ENCODE data around the gene WDR88.
"Not testable (repeated sequence)": the region's sequence is repeated elsewhere in the genome, so short reads cannot be mapped to it uniquely, and the experiment has no call there.

The WDR88 gene

DNA sequence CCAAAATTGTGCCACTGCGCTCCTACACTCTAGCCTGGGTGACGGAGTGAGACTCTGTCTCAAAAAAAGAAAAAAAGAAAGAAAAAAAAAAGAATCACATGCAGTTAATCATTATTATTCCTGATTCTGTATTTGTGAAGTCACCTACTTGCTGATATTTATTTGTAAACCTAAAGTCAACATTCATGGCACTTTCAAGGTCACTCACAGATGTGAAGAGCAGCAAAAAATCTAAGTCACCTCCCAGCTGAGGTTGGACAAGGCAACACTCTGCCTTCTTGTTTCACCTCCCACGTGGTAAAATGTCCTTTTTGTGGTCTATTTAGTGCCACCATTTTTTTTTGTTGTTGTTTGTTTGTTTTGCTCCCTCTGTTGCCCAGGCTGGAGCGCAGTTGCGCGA is 26.5 kb downstream of the WDR88 start:
- no peak for TF ChIP-seq CTCF (IDR thresholded peaks at IDR 0.05; ENCODE audit: low read depth, low read length, missing control alignments)
- Histone ChIP-seq H3K4me3 (ENCODE audit: low read depth, low read length) (no peak overlapping the region), H3K27ac (no peak overlapping the region), H3K36me3 (replicated peaks) (no peaks in the 10 kb centered on the region), H3K27me3 (replicated peaks) (no peaks in the 10 kb centered on the region)
- no peak for DNase-seq
- in situ Hi-C loops (cut with HindIII; ENCODE audit: low pct_ligation_motif_present, low sequenced_read_pairs), result no loop called here

DNA sequence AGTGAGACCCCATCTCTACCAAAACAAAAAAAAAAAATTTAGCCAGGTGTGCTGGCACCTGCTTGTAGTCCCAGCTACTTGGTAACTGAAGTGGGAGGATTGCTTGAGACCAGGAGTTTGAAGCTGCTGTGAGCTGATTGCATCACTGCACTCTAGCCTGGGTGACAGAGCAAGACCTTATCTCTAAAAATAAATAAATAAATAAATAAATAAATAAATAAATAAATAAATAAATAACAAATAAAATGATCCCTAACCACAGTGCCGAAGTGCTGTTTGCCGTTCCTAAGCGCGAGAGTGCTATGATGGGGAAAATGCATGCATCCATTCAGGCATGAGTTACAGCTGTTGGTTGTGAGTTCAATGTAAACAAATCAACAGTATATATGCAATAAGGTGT is 27.2 kb downstream of the WDR88 start:
- Histone ChIP-seq H3K4me3 (ENCODE audit: low read depth, low read length) (no peak overlapping the region), H3K36me3 (replicated peaks) (no peaks in the 10 kb centered on the region), H3K27me3 (replicated peaks) (no peaks in the 10 kb centered on the region), H3K27ac (no peak overlapping the region)
- in situ Hi-C loops (cut with HindIII; ENCODE audit: low pct_ligation_motif_present, low sequenced_read_pairs), result no loop called here
- TF ChIP-seq CTCF (IDR thresholded peaks at IDR 0.05; ENCODE audit: low read depth, low read length, missing control alignments), result no peak
- no peak for DNase-seq

- in situ Hi-C loops (cut with HindIII; ENCODE audit: low pct_ligation_motif_present, low sequenced_read_pairs), result no loop called here
Measured at GRCh38 chr19:33159893-33160292, 28.0 kb downstream of the WDR88 start.

DNA sequence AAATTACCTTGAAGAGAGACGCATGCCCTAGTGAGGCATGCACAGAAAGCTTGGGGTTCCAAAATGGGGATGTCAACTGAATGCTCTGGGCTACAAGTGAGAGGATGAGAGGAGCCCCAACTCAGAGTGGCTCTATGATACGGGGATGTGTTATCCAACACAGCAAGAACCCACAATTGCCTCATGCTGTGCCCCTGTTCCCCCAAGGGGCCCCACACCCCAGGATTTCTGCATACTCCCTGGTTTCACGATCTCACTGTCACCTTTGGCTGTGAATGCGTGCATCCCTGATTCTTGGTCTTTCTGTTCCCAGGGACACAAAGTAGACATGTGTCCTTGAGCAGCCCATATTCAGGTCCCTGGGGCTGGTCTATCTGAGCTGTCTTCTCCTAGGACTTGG is 29.3 kb downstream of the WDR88 start:
- no peak for DNase-seq
- Histone ChIP-seq H3K27ac (no peak overlapping the region), H3K4me3 (ENCODE audit: low read depth, low read length) (no peak overlapping the region), H3K36me3 (replicated peaks) (no peaks in the 10 kb centered on the region), H3K27me3 (replicated peaks) (no peaks in the 10 kb centered on the region)
- TF ChIP-seq CTCF (IDR thresholded peaks at IDR 0.05; ENCODE audit: low read depth, low read length, missing control alignments), result no peak
- in situ Hi-C loops (cut with HindIII; ENCODE audit: low pct_ligation_motif_present, low sequenced_read_pairs), result no loop called here

More at GRCh38 chr19:33159893-33160292, 28.0 kb downstream of the WDR88 start:
- Histone ChIP-seq H3K27me3 (replicated peaks) (no peaks in the 10 kb centered on the region), H3K4me3 (ENCODE audit: low read depth, low read length) (no peak overlapping the region), H3K36me3 (replicated peaks) (no peaks in the 10 kb centered on the region), H3K27ac (no peak overlapping the region)
- TF ChIP-seq CTCF (IDR thresholded peaks at IDR 0.05; ENCODE audit: low read depth, low read length, missing control alignments), result no peak
- no peak for DNase-seq

GRCh38 chr19:33163481-33163880 is 31.6 kb downstream of the WDR88 start:
- H3K27ac ChIP-seq, result no peak overlapping the region
- H3K4me3 ChIP-seq (ENCODE audit: low read depth, low read length), result no peak overlapping the region
- in situ Hi-C loops (cut with HindIII; ENCODE audit: low pct_ligation_motif_present, low sequenced_read_pairs), result no loop called here
- no peaks in the 10 kb centered on the region for H3K27me3 ChIP-seq (replicated peaks)
- H3K36me3 ChIP-seq (replicated peaks), result no peaks in the 10 kb centered on the region
- TF ChIP-seq CTCF (IDR thresholded peaks at IDR 0.05; ENCODE audit: low read depth, low read length, missing control alignments), result no peak
- DNase-seq, result no peak

GRCh38 chr19:33166037-33166436 is 34.1 kb downstream of the WDR88 start:
- H3K27ac ChIP-seq; in situ Hi-C loops (cut with HindIII; ENCODE audit: low pct_ligation_motif_present, low sequenced_read_pairs); H3K36me3 ChIP-seq (replicated peaks); DNase-seq; H3K27me3 ChIP-seq (replicated peaks); H3K4me3 ChIP-seq (ENCODE audit: low read depth, low read length): not testable (repeated sequence)
